Measurements from ENCODE around the gene BGN.

DNA sequence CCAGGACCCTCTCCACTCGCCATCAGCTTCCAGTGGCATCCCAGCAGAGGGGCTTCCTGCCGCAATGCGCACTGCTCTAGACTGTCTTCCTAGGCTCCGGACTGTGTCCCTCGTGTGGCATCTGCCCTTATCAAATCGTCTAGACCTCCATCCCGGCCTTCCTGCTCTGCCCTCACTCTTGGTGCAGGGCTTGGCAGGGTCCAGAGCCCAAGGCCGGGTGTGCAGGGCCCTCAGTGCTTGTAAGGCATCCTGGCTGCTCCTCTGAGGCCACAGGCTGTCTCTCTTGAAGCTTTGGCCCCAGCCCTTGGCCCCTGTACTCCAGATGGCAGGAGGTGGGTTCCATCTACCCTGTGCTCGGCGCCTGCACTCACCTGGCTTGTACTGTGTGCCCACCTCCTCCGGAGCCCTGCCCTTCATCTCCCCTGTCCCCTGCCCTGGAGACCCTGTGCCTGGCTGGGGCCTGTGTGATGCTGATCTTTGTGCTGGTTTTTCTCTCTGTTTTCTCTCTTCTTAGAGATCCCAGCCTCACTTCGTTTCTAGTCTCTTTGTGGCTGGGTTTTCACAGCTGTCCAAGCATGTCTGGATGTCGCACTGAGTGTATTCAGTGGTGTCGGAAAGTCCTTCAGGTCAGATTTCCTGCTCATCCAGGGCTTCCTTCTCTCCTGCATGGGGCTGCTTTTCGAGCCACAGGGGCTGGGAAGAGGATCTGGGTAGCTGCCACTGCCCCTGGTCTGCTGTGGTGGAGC is 45.2 kb upstream of the BGN start:
- TF ChIP-seq CTCF (IDR thresholded peaks at IDR 0.05) (no peak), EP300 (IDR thresholded peaks at IDR 0.05) (no peak)

Data from stomach (tissue), 4 donors.